ENCODE data around the gene LRRC63. TPM values are rescaled to one million over a fixed set of nuclear protein-coding genes. Genes with fewer than 3 reads are reported as not detected.

Gene LRRC63
- total and polyA plus RNA-seq, 9 of the 15 experiments (the other 6 are each of a cell fraction or from before 2014, with no cell fraction given): 0.07 to 0.41 (median 0.24) TPM; not detected in 1

DNA sequence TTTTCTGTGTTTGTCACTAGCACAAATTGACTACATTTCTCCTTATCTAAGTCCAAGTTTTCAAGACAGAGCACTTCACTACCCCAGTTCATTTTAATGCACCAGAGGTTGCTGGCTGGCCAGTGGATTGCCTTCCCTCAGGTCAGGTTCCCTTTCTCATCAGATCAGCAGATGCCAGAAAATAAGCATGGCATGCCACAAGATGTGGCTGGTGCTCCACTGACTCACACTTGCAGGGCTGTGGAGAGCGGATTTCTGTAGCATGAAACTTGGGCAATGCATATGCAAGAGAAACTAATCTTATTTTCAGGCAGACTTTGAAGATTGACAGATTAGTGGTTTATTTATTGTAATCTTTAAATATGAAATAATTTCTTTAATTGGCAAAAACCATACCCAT is 95.8 kb downstream of the LRRC63 start:
- Histone ChIP-seq H3K9ac (ENCODE audit: insufficient read depth in 1 of 2, low read depth in 2 of 2, low read length in 2 of 2) (no peak overlapping the region), H3K4me3 (no peak overlapping the region), H3K27me3 (ENCODE audit: control insufficient read depth in 2 of 2, insufficient read depth in 2 of 2, low read length in 2 of 2) (no peaks in the 10 kb centered on the region), H3K36me3 (ENCODE audit: control insufficient read depth, insufficient read depth, low read length) (no peaks in the 10 kb centered on the region), H3K4me1 (replicated peaks in 1 of 2; ENCODE audit: control insufficient read depth in 2 of 2, insufficient read depth in 2 of 2, low read length in 2 of 2) (no peaks in the 10 kb centered on the region), H4K20me1 (replicated peaks; ENCODE audit: control insufficient read depth, insufficient read depth, low read length) (no peaks in the 10 kb centered on the region), H3K27ac (ENCODE audit: extremely low read depth, low read depth, low read length) (no peak overlapping the region), H3K9me1 (ENCODE audit: control insufficient read depth, insufficient read depth, low read length) (no peaks in the 10 kb centered on the region), H3K79me2 (ENCODE audit: control insufficient read depth, insufficient read depth, low read length) (no peaks in the 10 kb centered on the region), H3K9me3 (replicated peaks; ENCODE audit: control insufficient read depth, insufficient read depth, low read depth, low read length) (no peaks in the 10 kb centered on the region), H2AFZ (ENCODE audit: low read depth, low read length) (peak overlapping the region; percentile 32), H3K4me2 (ENCODE audit: insufficient read depth, low read length) (no peak overlapping the region)
- intact Hi-C loops (cut with micrococcal nuclease) (no loop called here), in situ Hi-C loops (cut with MboI) (loop anchor here (25.0 kb wide), 1 partner anchor 370 kb away; no protein-coding TSS in a partner anchor)
- ChIA-PET POLR2A (interaction anchor here (1.6 kb wide), 1 partner anchor 8 kb away, joined by 3 read pairs; no protein-coding TSS in a partner anchor), CTCF (ENCODE audit: low intra/inter-chr PET ratio) (no interaction called here)
- FAIRE-seq: no peak
- ATAC-seq: no peak
- no peak for DNase-seq (ENCODE audit: extremely low read depth in 1 of 4, low spot score in 3 of 4)
- no TSS peak for BruUV-seq (replicated peaks)
- 19% methylated on average over 1 of the region's 1 CpG for WGBS (ENCODE audit: insufficient coverage, low coverage, missing lambda C conversion rate)
- TF ChIP-seq, protein P1, sequence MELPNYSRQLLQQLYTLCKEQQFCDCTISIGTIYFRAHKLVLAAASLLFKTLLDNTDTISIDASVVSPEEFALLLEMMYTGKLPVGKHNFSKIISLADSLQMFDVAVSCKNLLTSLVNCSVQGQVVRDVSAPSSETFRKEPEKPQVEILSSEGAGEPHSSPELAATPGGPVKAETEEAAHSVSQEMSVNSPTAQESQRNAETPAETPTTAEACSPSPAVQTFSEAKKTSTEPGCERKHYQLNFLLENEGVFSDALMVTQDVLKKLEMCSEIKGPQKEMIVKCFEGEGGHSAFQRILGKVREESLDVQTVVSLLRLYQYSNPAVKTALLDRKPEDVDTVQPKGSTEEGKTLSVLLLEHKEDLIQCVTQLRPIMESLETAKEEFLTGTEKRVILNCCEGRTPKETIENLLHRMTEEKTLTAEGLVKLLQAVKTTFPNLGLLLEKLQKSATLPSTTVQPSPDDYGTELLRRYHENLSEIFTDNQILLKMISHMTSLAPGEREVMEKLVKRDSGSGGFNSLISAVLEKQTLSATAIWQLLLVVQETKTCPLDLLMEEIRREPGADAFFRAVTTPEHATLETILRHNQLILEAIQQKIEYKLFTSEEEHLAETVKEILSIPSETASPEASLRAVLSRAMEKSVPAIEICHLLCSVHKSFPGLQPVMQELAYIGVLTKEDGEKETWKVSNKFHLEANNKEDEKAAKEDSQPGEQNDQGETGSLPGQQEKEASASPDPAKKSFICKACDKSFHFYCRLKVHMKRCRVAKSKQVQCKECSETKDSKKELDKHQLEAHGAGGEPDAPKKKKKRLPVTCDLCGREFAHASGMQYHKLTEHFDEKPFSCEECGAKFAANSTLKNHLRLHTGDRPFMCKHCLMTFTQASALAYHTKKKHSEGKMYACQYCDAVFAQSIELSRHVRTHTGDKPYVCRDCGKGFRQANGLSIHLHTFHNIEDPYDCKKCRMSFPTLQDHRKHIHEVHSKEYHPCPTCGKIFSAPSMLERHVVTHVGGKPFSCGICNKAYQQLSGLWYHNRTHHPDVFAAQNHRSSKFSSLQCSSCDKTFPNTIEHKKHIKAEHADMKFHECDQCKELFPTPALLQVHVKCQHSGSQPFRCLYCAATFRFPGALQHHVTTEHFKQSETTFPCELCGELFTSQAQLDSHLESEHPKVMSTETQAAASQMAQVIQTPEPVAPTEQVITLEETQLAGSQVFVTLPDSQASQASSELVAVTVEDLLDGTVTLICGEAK (IDR thresholded peaks at IDR 0.05): no peak
- TF ChIP-seq, protein P1 (CRISPR knock-in tag; IDR thresholded peaks at IDR 0.05): no peak
- no peak for TF ChIP-seq ZNF583 (CRISPR knock-in tag; IDR thresholded peaks at IDR 0.05)
- no peak for TF ChIP-seq HNRNPL (IDR thresholded peaks at IDR 0.05; ENCODE audit: low read depth, low read length)
- TF ChIP-seq, protein P2, sequence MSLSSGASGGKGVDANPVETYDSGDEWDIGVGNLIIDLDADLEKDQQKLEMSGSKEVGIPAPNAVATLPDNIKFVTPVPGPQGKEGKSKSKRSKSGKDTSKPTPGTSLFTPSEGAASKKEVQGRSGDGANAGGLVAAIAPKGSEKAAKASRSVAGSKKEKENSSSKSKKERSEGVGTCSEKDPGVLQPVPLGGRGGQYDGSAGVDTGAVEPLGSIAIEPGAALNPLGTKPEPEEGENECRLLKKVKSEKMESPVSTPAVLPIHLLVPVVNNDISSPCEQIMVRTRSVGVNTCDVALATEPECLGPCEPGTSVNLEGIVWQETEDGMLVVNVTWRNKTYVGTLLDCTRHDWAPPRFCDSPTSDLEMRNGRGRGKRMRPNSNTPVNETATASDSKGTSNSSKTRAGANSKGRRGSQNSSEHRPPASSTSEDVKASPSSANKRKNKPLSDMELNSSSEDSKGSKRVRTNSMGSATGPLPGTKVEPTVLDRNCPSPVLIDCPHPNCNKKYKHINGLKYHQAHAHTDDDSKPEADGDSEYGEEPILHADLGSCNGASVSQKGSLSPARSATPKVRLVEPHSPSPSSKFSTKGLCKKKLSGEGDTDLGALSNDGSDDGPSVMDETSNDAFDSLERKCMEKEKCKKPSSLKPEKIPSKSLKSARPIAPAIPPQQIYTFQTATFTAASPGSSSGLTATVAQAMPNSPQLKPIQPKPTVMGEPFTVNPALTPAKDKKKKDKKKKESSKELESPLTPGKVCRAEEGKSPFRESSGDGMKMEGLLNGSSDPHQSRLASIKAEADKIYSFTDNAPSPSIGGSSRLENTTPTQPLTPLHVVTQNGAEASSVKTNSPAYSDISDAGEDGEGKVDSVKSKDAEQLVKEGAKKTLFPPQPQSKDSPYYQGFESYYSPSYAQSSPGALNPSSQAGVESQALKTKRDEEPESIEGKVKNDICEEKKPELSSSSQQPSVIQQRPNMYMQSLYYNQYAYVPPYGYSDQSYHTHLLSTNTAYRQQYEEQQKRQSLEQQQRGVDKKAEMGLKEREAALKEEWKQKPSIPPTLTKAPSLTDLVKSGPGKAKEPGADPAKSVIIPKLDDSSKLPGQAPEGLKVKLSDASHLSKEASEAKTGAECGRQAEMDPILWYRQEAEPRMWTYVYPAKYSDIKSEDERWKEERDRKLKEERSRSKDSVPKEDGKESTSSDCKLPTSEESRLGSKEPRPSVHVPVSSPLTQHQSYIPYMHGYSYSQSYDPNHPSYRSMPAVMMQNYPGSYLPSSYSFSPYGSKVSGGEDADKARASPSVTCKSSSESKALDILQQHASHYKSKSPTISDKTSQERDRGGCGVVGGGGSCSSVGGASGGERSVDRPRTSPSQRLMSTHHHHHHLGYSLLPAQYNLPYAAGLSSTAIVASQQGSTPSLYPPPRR (CRISPR knock-in tag; IDR thresholded peaks at IDR 0.05; ENCODE audit: borderline replicate concordance): no peak
- TF ChIP-seq PCBP2 (IDR thresholded peaks at IDR 0.05; ENCODE audit: low read depth, low read length, poor library complexity, severe bottlenecking): no peak
- no peak for TF ChIP-seq MCM7 (IDR thresholded peaks at IDR 0.05)
- no peak for TF ChIP-seq CEBPG (CRISPR knock-in tag; IDR thresholded peaks at IDR 0.05)
- TF ChIP-seq CEBPG (tag; conservative IDR thresholded peaks at IDR 0.05 in 1 of 2, IDR thresholded peaks at IDR 0.05 in 1 of 2): no peak

All from K562 (cell line).